ENCODE data around the gene MGAT3. TPM values are rescaled to one million over a fixed set of nuclear protein-coding genes. Genes with fewer than 3 reads are reported as not detected.

MGAT3 gene
- total RNA-seq, 1 donor from 2014 or later: 3.2 TPM

DNA sequence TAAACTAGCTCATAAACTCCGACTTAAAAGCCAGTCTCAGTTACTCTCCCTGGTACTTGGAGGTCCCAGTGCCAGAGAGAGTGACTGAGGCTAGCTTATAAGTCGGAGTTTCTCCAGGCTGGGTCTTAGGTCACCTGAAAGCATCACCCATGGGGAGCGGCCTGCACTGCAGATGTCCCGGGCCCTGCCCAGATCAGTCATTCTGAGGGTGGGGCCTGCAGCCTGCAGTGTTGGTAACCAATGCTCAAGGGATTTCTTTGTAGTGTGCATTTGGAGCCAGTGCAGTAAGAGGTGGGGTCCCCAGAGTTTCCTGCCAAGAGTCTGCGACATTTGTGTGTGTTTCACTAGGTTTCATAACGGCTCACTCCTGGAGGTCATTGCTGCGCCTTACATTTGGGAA is 42.4 kb upstream of the MGAT3 start:
- Histone ChIP-seq H3K27me3 (ENCODE audit: low read depth) (no peaks in the 10 kb centered on the region), H3K36me3 (peaks cover 40% of the 10 kb centered on the region), H3K4me1 (peaks cover 39% of the 10 kb centered on the region), H3K4me3 (no peak overlapping the region), H3K27ac (replicated peaks) (peak overlapping the region; percentile 70), H3K9me3 (replicated peaks) (no peaks in the 10 kb centered on the region)
- intact Hi-C loops (cut with micrococcal nuclease): no loop called here
- TF ChIP-seq, protein P1, sequence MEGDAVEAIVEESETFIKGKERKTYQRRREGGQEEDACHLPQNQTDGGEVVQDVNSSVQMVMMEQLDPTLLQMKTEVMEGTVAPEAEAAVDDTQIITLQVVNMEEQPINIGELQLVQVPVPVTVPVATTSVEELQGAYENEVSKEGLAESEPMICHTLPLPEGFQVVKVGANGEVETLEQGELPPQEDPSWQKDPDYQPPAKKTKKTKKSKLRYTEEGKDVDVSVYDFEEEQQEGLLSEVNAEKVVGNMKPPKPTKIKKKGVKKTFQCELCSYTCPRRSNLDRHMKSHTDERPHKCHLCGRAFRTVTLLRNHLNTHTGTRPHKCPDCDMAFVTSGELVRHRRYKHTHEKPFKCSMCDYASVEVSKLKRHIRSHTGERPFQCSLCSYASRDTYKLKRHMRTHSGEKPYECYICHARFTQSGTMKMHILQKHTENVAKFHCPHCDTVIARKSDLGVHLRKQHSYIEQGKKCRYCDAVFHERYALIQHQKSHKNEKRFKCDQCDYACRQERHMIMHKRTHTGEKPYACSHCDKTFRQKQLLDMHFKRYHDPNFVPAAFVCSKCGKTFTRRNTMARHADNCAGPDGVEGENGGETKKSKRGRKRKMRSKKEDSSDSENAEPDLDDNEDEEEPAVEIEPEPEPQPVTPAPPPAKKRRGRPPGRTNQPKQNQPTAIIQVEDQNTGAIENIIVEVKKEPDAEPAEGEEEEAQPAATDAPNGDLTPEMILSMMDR (IDR thresholded peaks at IDR 0.05; ENCODE audit: borderline replicate concordance): no peak
- no peak for DNase-seq

DNA sequence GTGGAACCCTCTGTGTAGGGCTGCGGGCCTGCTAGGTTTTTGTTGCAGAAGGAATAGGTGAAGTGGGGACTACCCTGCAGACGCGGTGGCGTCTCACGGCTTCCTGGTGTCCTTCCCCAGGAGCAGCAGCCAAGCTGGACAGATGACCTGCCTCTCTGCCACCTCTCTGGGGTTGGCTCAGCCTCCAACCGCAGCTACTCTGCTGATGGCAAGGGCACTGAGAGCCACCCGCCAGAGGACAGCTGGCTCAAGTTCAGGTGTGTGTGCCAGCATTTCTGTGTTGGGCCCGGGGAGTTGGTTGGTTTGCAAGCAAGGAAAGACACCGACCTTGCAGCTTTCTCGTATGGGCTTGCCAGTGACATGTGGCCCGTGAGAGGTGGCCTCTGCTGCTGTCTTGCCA is 41.9 kb upstream of the MGAT3 start:
- H3K9me3 ChIP-seq (replicated peaks): no peaks in the 10 kb centered on the region
- DNase-seq: peak; percentile 66
- H3K4me3 ChIP-seq: no peak overlapping the region
- intact Hi-C loops (cut with micrococcal nuclease): no loop called here
- H3K27me3 ChIP-seq (ENCODE audit: low read depth): no peaks in the 10 kb centered on the region
- peaks cover 39% of the 10 kb centered on the region for H3K4me1 ChIP-seq
- TF ChIP-seq, protein P1 (IDR thresholded peaks at IDR 0.05; ENCODE audit: borderline replicate concordance): no peak
- H3K36me3 ChIP-seq: peaks cover 45% of the 10 kb centered on the region
- H3K27ac ChIP-seq (replicated peaks): peak overlapping the region; percentile 70

DNA sequence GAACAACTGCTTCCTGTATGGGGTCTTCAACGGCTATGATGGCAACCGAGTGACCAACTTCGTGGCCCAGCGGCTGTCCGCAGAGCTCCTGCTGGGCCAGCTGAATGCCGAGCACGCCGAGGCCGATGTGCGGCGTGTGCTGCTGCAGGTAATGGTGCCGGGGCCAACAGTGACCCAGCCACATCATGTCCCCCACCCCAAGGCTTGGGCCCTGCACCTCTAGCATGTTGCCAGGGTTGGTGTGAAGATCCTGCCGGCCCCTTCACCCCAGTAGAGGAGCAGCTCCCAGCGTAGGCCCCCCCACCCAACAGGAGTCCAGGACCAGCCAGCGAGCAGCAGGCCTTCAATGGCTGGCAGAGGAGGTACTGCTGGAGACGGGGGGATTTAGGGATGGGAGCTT is 41.3 kb upstream of the MGAT3 start:
- Histone ChIP-seq H3K4me3 (no peak overlapping the region), H3K4me1 (peaks cover 35% of the 10 kb centered on the region), H3K36me3 (peaks cover 52% of the 10 kb centered on the region), H3K27ac (replicated peaks) (peak overlapping the region; percentile 70), H3K9me3 (replicated peaks) (no peaks in the 10 kb centered on the region), H3K27me3 (ENCODE audit: low read depth) (no peaks in the 10 kb centered on the region)
- TF ChIP-seq, protein P1 (IDR thresholded peaks at IDR 0.05; ENCODE audit: borderline replicate concordance): no peak
- peak; percentile 4 for DNase-seq
- intact Hi-C loops (cut with micrococcal nuclease): no loop called here

DNA sequence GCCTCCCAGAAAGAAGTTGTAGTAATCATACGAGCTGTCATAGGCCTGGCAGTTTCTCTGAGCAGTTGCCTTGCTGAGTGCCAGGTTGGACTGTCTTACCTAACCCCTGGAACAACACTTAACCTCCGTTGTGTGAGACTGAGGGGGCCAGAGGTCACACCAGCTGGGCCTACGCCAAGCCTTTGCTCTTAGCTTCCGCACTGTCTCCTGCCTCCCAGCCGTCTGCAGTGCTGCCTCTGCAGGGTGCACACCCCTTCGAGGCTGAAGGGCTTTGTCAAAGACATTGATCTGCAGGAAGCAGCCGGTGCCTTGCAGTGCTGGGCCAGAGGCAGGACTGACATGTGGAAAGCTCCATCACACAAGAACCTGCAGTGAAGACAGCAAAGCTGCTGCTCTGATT is 40.5 kb upstream of the MGAT3 start:
- no peaks in the 10 kb centered on the region for H3K9me3 ChIP-seq (replicated peaks)
- TF ChIP-seq, protein P1 (IDR thresholded peaks at IDR 0.05; ENCODE audit: borderline replicate concordance): no peak
- no peak overlapping the region for H3K4me3 ChIP-seq
- intact Hi-C loops (cut with micrococcal nuclease): no loop called here
- DNase-seq: no peak
- no peak overlapping the region for H3K27ac ChIP-seq (replicated peaks)
- H3K4me1 ChIP-seq: peaks cover 35% of the 10 kb centered on the region
- H3K36me3 ChIP-seq: peaks cover 57% of the 10 kb centered on the region
- H3K27me3 ChIP-seq (ENCODE audit: low read depth): no peaks in the 10 kb centered on the region

DNA sequence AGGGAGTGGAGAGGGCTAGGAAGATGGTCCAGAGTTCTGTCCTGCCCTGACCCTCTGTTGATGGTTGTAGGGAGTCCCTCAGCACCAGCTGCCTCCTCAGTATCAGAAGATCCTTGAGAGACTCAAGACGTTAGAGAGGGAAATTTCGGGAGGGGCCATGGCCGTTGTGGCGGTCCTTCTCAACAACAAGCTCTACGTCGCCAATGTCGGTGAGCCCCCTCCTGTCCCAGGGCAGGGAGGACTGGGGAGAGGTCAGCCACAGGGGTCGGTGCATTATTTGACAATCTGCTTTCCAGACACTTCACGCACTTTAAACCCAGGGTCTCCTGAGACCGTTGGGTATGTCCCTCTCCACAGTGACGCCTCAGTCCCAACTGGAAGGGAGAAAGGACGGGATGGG is 39.2 kb upstream of the MGAT3 start:
- H3K27ac ChIP-seq (replicated peaks): no peak overlapping the region
- TF ChIP-seq, protein P1 (IDR thresholded peaks at IDR 0.05; ENCODE audit: borderline replicate concordance): no peak
- no peak overlapping the region for H3K4me3 ChIP-seq
- no peak for DNase-seq
- intact Hi-C loops (cut with micrococcal nuclease): no loop called here
- H3K4me1 ChIP-seq: peaks cover 35% of the 10 kb centered on the region
- no peaks in the 10 kb centered on the region for H3K9me3 ChIP-seq (replicated peaks)
- H3K27me3 ChIP-seq (ENCODE audit: low read depth): no peaks in the 10 kb centered on the region
- H3K36me3 ChIP-seq: peaks cover 70% of the 10 kb centered on the region

DNA sequence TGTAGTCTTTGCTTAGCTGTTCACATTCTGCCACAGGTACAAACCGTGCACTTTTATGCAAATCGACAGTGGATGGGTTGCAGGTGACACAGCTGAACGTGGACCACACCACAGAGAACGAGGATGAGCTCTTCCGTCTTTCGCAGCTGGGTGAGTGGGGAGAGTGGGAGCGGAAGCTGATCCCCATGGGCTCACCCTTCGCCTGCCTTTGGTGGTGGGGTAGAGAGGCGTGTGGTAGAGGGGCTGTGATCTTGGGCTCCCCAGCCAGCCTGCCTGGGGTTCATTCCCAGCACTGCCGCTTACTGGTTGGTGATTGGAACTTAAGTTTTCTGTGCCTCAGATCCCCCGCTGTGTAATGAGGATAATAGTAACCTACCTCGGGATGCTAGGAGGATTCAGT is 38.1 kb upstream of the MGAT3 start:
- H3K4me1 ChIP-seq: peaks cover 32% of the 10 kb centered on the region
- TF ChIP-seq, protein P1 (IDR thresholded peaks at IDR 0.05; ENCODE audit: borderline replicate concordance): no peak
- no peak overlapping the region for H3K4me3 ChIP-seq
- H3K27me3 ChIP-seq (ENCODE audit: low read depth): no peaks in the 10 kb centered on the region
- H3K36me3 ChIP-seq: peaks cover 80% of the 10 kb centered on the region
- H3K27ac ChIP-seq (replicated peaks): no peak overlapping the region
- DNase-seq: no peak
- no peaks in the 10 kb centered on the region for H3K9me3 ChIP-seq (replicated peaks)
- intact Hi-C loops (cut with micrococcal nuclease): no loop called here

Data from left ventricle myocardium inferior (tissue), 1 donor.